ENCODE data around the gene ATP8B1.
"Not testable (repeated sequence)": the region's sequence is repeated elsewhere in the genome, so short reads cannot be mapped to it uniquely, and the experiment has no call there.

ATP8B1 gene

GRCh38 chr18:57651914-57652313, 151.2 kb downstream of the ATP8B1 start:
- DNase-seq: no peak

- DNase-seq: no peak
Measured at GRCh38 chr18:57649556-57650500, 153.3 kb downstream of the ATP8B1 start.

- DNase-seq: no peak
Measured at GRCh38 chr18:57648414-57648813, 154.7 kb downstream of the ATP8B1 start.

GRCh38 chr18:57644540-57644939, 158.6 kb downstream of the ATP8B1 start:
- no peak for DNase-seq

GRCh38 chr18:57643726-57644125, 159.4 kb downstream of the ATP8B1 start:
- DNase-seq: not testable (repeated sequence)

GRCh38 chr18:57642462-57642861, 160.7 kb downstream of the ATP8B1 start:
- DNase-seq: not testable (repeated sequence)

- no peak for DNase-seq
Measured at GRCh38 chr18:57640749-57641148, 162.4 kb downstream of the ATP8B1 start.

- no peak for DNase-seq
Measured at GRCh38 chr18:57640236-57640635, 162.9 kb downstream of the ATP8B1 start.

GRCh38 chr18:57635003-57635822, 167.9 kb downstream of the ATP8B1 start:
- DNase-seq: no peak

GRCh38 chr18:57631697-57632096, 171.4 kb downstream of the ATP8B1 start:
- DNase-seq: no peak

- no peak for DNase-seq
Measured at GRCh38 chr18:57630754-57631595, 172.1 kb downstream of the ATP8B1 start.

GRCh38 chr18:57630002-57630753, 172.9 kb downstream of the ATP8B1 start:
- peak; percentile 96 to 97 for DNase-seq

- DNase-seq: peak in 1 of 2 experiments; percentile 5
Measured at GRCh38 chr18:57629422-57629821, 173.7 kb downstream of the ATP8B1 start.

- no peak for DNase-seq
Measured at GRCh38 chr18:57627488-57627887, 175.6 kb downstream of the ATP8B1 start.

GRCh38 chr18:57624988-57625387, 178.1 kb downstream of the ATP8B1 start:
- no peak for DNase-seq

- DNase-seq: no peak
Measured at GRCh38 chr18:57621246-57621604, 181.9 kb downstream of the ATP8B1 start.

- no peak for DNase-seq
Measured at GRCh38 chr18:57619876-57620275, 183.2 kb downstream of the ATP8B1 start.

GRCh38 chr18:57618910-57619309, 184.2 kb downstream of the ATP8B1 start:
- no peak for DNase-seq

GRCh38 chr18:57603871-57604270, 199.2 kb downstream of the ATP8B1 start:
- DNase-seq: no peak
